HG03575 (cell line): ENCODE results near the gene PCDHA8.
"Not testable (repeated sequence)": the region's sequence is repeated elsewhere in the genome, so short reads cannot be mapped to it uniquely, and the experiment has no call there.

Experiments
- ATAC-seq: cut with Tn5 transposase; IDR thresholded peaks from one replicate; pipeline ENCODE4 v1.9.1; 2021; ENCODE audit not compliant: unreplicated experiment, insufficient number of reproducible peaks, low FRiP score; ENCODE audit errors: extremely low read depth

The PCDHA8 gene

GRCh38 chr5:140840978-140841962, at the start of gene PCDHA8:
TSS of gene PCDHA8 (plus strand) at chr5:140841187. CDS start at chr5:140841322, 135 bp downstream.
- no peak for ATAC-seq

- ATAC-seq = no peak
These were observed 46.3 kb upstream of the PCDHA8 start, which contains the start of gene PCDHA2 for GRCh38 chr5:140794595-140795258. TSS of gene PCDHA2 (plus strand) at chr5:140794852.

GRCh38 chr5:140795259-140795641, 45.7 kb upstream of the PCDHA8 start:
- no peak for ATAC-seq

DNA sequence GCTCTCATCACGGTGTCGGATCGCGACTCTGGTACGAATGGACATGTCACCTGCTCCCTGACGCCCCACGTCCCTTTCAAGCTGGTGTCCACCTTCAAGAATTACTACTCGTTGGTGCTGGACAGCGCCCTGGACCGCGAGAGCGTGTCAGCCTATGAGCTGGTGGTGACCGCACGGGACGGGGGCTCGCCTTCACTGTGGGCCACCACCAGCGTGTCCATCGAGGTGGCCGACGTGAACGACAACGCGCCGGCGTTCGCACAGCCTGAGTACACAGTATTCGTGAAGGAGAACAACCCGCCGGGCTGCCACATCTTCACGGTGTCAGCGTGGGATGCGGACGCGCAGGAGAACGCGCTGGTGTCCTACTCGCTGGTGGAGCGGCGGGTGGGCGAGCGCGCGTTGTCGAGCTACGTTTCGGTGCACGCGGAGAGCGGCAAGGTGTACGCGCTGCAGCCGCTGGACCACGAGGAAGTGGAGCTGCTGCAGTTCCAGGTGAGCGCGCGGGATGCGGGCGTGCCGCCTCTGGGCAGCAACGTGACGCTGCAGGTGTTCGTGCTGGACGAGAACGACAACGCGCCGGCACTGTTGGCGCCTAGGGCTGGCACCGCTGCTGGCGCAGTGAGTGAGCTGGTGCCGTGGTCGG, 44.8 kb upstream of the PCDHA8 start:
- not testable (repeated sequence) for ATAC-seq

- ATAC-seq = no peak
These were observed 44.3 kb upstream of the PCDHA8 start for GRCh38 chr5:140796718-140797095.

- no peak for ATAC-seq
These were observed 40.0 kb upstream of the PCDHA8 start, which contains the start of gene PCDHA3 for GRCh38 chr5:140800816-140801493. TSS of gene PCDHA3 (plus strand) at chr5:140801057.

DNA sequence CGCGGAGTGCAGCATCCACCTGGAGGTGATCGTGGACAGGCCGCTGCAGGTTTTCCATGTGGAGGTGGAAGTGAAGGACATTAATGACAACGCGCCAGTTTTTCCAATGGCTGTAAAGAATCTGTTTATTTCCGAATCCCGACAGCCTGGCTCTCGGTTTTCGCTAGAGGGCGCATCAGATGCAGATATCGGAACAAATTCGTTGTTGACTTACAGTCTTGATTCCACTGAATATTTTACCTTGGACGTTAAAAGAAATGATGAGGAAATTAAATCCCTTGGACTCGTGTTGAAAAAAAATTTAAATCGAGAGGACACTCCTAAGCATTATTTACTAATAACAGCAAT, 39.5 kb upstream of the PCDHA8 start:
- ATAC-seq = no peak

DNA sequence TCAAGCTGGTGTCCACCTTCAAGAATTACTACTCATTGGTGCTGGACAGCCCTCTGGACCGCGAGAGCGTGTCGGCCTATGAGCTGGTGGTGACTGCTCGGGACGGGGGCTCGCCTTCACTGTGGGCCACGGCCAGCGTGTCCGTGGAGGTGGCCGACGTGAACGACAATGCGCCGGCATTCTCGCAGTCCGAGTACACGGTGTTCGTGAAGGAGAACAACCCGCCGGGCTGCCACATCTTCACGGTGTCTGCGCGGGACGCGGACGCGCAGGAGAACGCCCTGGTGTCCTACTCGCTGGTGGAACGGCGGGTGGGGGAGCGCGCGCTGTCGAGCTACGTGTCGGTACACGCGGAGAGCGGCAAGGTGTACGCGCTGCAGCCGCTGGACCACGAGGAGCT, 38.6 kb upstream of the PCDHA8 start:
- ATAC-seq = not testable (repeated sequence)

DNA sequence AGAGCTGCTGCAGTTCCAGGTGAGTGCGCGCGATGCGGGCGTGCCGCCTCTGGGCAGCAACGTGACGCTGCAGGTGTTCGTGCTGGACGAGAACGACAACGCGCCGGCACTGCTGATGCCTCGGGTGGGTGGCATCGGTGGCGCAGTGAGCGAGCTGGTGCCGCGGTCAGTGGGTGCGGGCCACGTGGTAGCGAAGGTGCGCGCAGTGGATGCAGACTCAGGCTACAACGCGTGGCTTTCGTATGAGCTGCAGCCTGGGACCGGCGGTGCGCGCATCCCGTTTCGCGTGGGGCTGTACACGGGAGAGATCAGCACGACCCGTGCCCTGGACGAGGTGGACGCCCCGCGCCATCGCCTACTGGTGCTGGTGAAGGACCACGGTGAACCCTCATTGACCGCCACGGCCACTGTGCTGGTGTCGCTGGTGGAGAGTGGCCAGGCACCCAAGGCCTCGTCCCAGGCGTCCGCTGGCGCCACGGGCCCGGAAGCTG, 38.2 kb upstream of the PCDHA8 start:
- no peak for ATAC-seq

- no peak for ATAC-seq
These were observed 33.9 kb upstream of the PCDHA8 start, which contains the start of gene PCDHA4 for GRCh38 chr5:140806834-140807775. TSS of gene PCDHA4 (plus strand) at chr5:140807068.

- ATAC-seq = not testable (repeated sequence)
These were observed 32.6 kb upstream of the PCDHA8 start for GRCh38 chr5:140808241-140808888.

- ATAC-seq = no peak
These were observed 32.1 kb upstream of the PCDHA8 start for GRCh38 chr5:140808889-140809291.

- no peak for ATAC-seq
These were observed 19.4 kb upstream of the PCDHA8 start, which contains the start of gene PCDHA5 for GRCh38 chr5:140821375-140822280. TSS of gene PCDHA5 (plus strand) at chr5:140821613.

DNA sequence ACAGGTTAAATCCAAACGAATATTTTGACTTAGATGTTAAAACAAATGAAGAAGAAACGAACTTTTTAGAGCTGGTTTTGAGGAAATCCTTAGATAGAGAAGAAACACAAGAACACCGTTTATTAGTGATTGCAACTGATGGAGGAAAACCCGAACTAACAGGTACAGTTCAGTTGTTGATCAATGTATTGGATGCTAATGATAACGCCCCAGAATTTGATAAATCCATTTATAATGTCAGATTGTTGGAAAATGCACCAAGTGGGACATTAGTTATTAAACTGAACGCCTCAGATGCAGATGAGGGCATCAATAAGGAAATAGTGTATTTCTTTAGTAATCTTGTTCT, 18.7 kb upstream of the PCDHA8 start:
- no peak for ATAC-seq

DNA sequence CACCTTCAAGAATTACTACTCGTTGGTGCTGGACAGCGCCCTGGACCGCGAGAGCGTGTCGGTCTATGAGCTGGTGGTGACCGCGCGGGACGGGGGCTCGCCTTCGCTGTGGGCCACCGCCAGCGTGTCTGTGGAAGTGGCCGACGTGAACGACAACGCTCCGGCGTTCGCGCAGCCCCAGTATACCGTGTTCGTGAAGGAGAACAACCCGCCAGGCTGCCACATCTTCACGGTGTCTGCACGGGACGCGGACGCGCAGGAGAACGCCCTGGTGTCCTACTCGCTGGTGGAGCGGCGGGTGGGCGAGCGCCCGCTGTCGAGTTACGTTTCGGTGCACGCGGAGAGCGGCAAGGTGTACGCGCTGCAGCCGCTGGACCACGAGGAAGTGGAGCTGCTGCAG, 18.0 kb upstream of the PCDHA8 start:
- not testable (repeated sequence) for ATAC-seq

DNA sequence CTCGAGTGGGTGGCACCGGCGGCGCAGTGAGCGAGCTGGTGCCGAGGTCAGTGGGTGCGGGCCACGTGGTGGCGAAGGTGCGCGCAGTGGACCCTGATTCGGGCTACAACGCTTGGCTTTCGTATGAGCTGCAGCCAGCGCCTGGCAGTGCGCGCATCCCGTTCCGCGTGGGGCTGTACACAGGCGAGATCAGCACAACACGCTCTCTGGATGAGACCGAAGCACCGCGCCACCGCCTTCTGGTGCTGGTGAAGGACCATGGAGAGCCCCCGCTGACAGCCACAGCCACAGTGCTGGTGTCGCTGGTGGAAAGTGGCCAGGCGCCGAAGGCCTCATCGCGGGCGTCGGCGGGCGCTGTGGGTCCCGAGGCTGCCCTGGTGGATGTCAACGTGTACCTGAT, 17.5 kb upstream of the PCDHA8 start:
- no peak for ATAC-seq
